GM21390 (cell line): ENCODE data around the gene CLCN1.

Source experiments
- ATAC-seq: cut with Tn5 transposase; IDR thresholded peaks from one replicate; pipeline ENCODE4 v1.9.1; 2021; ENCODE audit not compliant: unreplicated experiment

Gene CLCN1

GRCh38 chr7:143395187-143396149 lies 79.6 kb downstream of the CLCN1 start:
- no peak for ATAC-seq

- ATAC-seq = no peak
These were observed 80.3 kb downstream of the CLCN1 start for GRCh38 chr7:143396182-143396581.

GRCh38 chr7:143396625-143397556 lies 81.0 kb downstream of the CLCN1 start:
- no peak for ATAC-seq

- ATAC-seq = no peak
These were observed 82.0 kb downstream of the CLCN1 start for GRCh38 chr7:143397710-143398530.

- ATAC-seq = no peak
These were observed 82.7 kb downstream of the CLCN1 start for GRCh38 chr7:143398616-143399015.

- ATAC-seq = no peak
These were observed 83.2 kb downstream of the CLCN1 start for GRCh38 chr7:143399151-143399550.

- ATAC-seq = no peak
These were observed 83.7 kb downstream of the CLCN1 start for GRCh38 chr7:143399642-143400041.

- ATAC-seq = no peak
These were observed 85.4 kb downstream of the CLCN1 start for GRCh38 chr7:143401265-143401664.
